Measurements from ENCODE around the gene DNAJC17. TPM values are rescaled to one million over a fixed set of nuclear protein-coding genes. Genes with fewer than 3 reads are reported as not detected.

Gene DNAJC17
- total and polyA plus RNA-seq, 2 donors, result 45.0 to 62.9 TPM

DNA sequence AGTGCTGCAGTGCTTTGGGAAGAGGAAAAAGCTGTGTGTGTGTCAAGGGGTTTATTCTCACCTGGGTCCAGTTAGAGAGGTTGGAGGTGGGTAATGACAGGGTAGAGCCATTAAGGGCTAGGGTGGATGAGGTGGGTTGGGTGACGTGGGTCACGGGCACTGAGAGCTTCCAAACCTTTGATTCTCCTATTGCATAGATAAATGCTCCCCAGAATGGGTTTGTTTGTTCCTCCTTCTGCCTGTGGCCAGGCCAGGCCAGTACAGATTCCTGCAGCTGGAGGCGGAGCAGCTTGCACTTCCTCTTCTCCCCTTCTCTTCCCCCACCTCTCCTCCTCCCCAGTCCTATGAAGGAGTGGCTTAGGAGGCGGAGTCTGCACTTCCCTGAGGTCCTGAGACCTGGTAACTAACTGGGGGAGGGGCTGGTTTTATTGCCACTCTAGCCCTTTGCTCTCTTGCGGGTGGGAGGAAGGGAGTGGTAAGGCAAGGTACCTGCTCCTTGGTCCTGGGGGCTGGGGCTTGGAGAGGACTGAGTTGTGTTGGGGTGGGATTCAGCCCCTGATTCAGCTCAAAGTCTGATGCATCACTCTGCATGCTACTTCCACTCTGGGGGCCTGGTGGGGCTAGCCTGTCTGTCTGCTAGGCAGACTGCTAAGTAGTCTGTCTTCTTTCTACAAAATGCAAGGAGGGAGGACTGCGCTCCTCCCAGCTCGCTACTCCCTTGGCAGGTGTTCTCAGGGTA, 40.1 kb upstream of the DNAJC17 start:
- peak in 7 of 9 donors; percentile 30 to 72 (median 43) for DNase-seq (ENCODE audit: low read depth in 6 of 9, low spot score in 9 of 9)
- Histone ChIP-seq H3K4me1 (ENCODE audit: control insufficient read depth in 2 of 2, insufficient read depth in 2 of 2, low read length in 2 of 2) (peaks cover 18 to 29% of the 10 kb centered on the region in 2 donors), H3K27ac (ENCODE audit: low read depth in 1 of 2, low read length in 1 of 2) (peak overlapping the region; percentile 33 to 49), H3K4me3 (ENCODE audit: low read length in 2 of 2) (no peak overlapping the region), H3K27me3 (ENCODE audit: control insufficient read depth in 2 of 2, insufficient read depth in 1 of 2, low read length in 1 of 2) (peaks cover 24 to 36% of the 10 kb centered on the region in 2 donors), H3K36me3 (ENCODE audit: control insufficient read depth in 2 of 2, insufficient read depth in 2 of 2, low read length in 1 of 2) (no peaks in the 10 kb centered on the region), H3K9me3 (ENCODE audit: control insufficient read depth in 2 of 2, insufficient read depth in 1 of 2, low read length in 1 of 2) (peaks cover 0 to 4% of the 10 kb centered on the region in 2 donors)
- WGBS, result 37% methylated on average over 7 of the region's 7 CpGs

- Histone ChIP-seq H3K4me1 (ENCODE audit: control insufficient read depth in 2 of 2, insufficient read depth in 2 of 2, low read length in 2 of 2) (peaks cover 18 to 29% of the 10 kb centered on the region in 2 donors), H3K36me3 (ENCODE audit: control insufficient read depth in 2 of 2, insufficient read depth in 2 of 2, low read length in 1 of 2) (no peaks in the 10 kb centered on the region), H3K27ac (ENCODE audit: low read depth in 1 of 2, low read length in 1 of 2) (peak overlapping the region; percentile 14 to 33), H3K9me3 (ENCODE audit: control insufficient read depth in 2 of 2, insufficient read depth in 1 of 2, low read length in 1 of 2) (peaks cover 0 to 4% of the 10 kb centered on the region in 2 donors), H3K4me3 (ENCODE audit: low read length in 2 of 2) (no peak overlapping the region), H3K27me3 (ENCODE audit: control insufficient read depth in 2 of 2, insufficient read depth in 1 of 2, low read length in 1 of 2) (peaks cover 24 to 42% of the 10 kb centered on the region in 2 donors)
- no peak for DNase-seq (ENCODE audit: low read depth in 6 of 9, low spot score in 9 of 9)
Observed at GRCh38 chr15:40846841-40847222, 39.6 kb upstream of the DNAJC17 start.

DNA sequence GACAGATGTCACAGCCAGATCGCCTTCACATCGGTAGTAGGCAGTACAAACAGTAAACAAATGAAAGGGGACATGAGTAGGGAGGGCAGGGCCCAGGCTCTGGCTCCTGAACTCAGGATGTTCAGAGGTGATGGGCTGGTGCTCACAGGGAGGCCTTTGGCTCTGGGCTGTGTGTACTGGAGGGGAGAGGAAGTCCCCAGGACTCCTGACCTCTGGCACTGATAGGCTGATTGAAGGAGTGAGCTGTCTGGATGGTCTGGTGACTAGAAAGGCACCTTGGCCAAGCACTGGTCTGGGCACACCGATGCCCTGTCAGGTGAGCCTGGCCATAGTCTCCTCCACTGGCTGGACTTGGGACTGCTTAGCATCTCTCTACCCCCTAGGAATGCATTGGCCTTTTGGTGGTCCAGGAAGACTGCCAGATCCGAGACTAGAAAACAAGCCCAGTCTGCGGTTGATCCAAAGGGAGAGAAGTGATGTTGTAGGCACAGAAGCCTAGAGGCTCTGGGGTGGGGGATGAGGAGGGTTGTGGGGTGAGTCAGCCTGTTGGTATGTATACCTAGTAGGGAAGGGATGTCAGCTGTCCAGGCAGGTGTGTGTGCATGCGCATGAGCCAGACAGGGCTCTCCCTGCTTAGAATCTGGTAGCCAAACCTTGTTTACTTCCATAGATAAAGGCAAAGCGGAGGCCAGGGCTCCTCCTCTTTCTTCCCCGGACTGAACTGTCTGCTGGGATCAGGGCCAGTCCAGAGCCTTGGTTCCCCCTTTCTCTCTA, 38.4 kb upstream of the DNAJC17 start:
- WGBS, result 94% methylated on average over 8 of the region's 8 CpGs

GRCh38 chr15:40845036-40845435, 37.8 kb upstream of the DNAJC17 start:
- 77% methylated on average over 12 of the region's 12 CpGs for WGBS
- peaks cover 18 to 29% of the 10 kb centered on the region in 2 donors for H3K4me1 ChIP-seq (ENCODE audit: control insufficient read depth in 2 of 2, insufficient read depth in 2 of 2, low read length in 2 of 2)
- peak overlapping the region; percentile 49 to 50 for H3K4me3 ChIP-seq (ENCODE audit: low read length in 2 of 2)
- peaks cover 0 to 4% of the 10 kb centered on the region in 2 donors for H3K9me3 ChIP-seq (ENCODE audit: control insufficient read depth in 2 of 2, insufficient read depth in 1 of 2, low read length in 1 of 2)
- H3K36me3 ChIP-seq (ENCODE audit: control insufficient read depth in 2 of 2, insufficient read depth in 2 of 2, low read length in 1 of 2), result no peaks in the 10 kb centered on the region
- peaks cover 24 to 44% of the 10 kb centered on the region in 2 donors for H3K27me3 ChIP-seq (ENCODE audit: control insufficient read depth in 2 of 2, insufficient read depth in 1 of 2, low read length in 1 of 2)
- DNase-seq (ENCODE audit: low read depth in 6 of 9, low spot score in 9 of 9), result no peak
- H3K27ac ChIP-seq (ENCODE audit: low read depth in 1 of 2, low read length in 1 of 2), result no peak overlapping the region

More for the DNA sequence above, 38.4 kb upstream of the DNAJC17 start:
- H3K4me1 ChIP-seq (ENCODE audit: control insufficient read depth in 2 of 2, insufficient read depth in 2 of 2, low read length in 2 of 2), result peaks cover 18 to 29% of the 10 kb centered on the region in 2 donors
- peaks cover 24 to 44% of the 10 kb centered on the region in 2 donors for H3K27me3 ChIP-seq (ENCODE audit: control insufficient read depth in 2 of 2, insufficient read depth in 1 of 2, low read length in 1 of 2)
- DNase-seq (ENCODE audit: low read depth in 6 of 9, low spot score in 9 of 9), result no peak
- H3K9me3 ChIP-seq (ENCODE audit: control insufficient read depth in 2 of 2, insufficient read depth in 1 of 2, low read length in 1 of 2), result peaks cover 0 to 4% of the 10 kb centered on the region in 2 donors
- no peaks in the 10 kb centered on the region for H3K36me3 ChIP-seq (ENCODE audit: control insufficient read depth in 2 of 2, insufficient read depth in 2 of 2, low read length in 1 of 2)
- H3K4me3 ChIP-seq (ENCODE audit: low read length in 2 of 2), result no peak overlapping the region
- H3K27ac ChIP-seq (ENCODE audit: low read depth in 1 of 2, low read length in 1 of 2), result peak overlapping the region in 1 of 2 donors; percentile 75

- Histone ChIP-seq H3K9me3 (ENCODE audit: control insufficient read depth in 2 of 2, insufficient read depth in 1 of 2, low read length in 1 of 2) (peaks cover 0 to 4% of the 10 kb centered on the region in 2 donors), H3K36me3 (ENCODE audit: control insufficient read depth in 2 of 2, insufficient read depth in 2 of 2, low read length in 1 of 2) (no peaks in the 10 kb centered on the region), H3K27me3 (ENCODE audit: control insufficient read depth in 2 of 2, insufficient read depth in 1 of 2, low read length in 1 of 2) (peaks cover 24 to 44% of the 10 kb centered on the region in 2 donors), H3K27ac (ENCODE audit: low read depth in 1 of 2, low read length in 1 of 2) (no peak overlapping the region), H3K4me1 (ENCODE audit: control insufficient read depth in 2 of 2, insufficient read depth in 2 of 2, low read length in 2 of 2) (peaks cover 18 to 29% of the 10 kb centered on the region in 2 donors), H3K4me3 (ENCODE audit: low read length in 2 of 2) (peak overlapping the region; percentile 49 to 50)
- 2% methylated on average over 28 of the region's 28 CpGs for WGBS
- DNase-seq (ENCODE audit: low read depth in 6 of 9, low spot score in 9 of 9), result peak in 2 of 9 donors; percentile 26 to 42
Observed at GRCh38 chr15:40844696-40845030, 37.4 kb upstream of the DNAJC17 start.

DNA sequence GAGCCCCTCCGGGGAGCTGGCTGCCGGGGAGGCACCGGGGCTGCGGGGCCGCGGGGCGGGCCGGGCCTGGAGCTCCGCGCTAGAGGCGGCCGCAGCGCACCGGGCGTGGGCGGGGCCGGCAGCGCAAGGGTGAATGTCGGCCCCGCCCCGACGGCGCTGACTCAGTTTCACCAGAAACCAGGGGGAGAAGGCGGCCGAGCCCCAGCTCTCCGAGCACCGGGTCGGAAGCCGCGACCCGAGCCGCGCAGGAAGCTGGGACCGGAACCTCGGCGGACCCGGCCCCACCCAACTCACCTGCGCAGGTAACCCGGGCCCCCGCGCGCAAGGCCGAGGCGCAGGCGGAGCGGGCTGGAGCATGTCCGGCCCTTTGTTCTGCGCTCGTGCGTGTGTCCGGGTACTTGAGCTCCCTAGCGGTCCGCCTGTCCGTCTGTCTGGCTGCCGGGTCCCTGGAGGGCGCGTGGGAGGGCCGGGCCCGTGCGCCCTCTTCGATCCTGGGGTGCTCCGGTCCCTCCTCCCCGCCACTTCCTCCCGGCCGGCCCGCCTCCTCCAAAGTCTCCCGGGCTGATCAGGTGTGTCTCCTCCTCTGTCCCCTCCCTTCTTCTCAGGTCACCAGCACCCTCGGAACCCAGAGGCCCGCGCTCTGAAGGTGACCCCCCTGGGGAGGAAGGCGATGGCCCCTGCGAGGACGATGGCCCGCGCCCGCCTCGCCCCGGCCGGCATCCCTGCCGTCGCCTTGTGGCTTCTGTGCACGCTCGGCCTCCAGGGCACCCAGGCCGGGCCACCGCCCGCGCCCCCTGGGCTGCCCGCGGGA, 36.8 kb upstream of the DNAJC17 start, which contains the start of gene SPINT1:
Gene SPINT1 (plus strand): TSS at position 164 of the 811 bp plus-strand sequence. CDS start 507 bp downstream, at position 671.
- H3K27me3 ChIP-seq (ENCODE audit: control insufficient read depth in 2 of 2, insufficient read depth in 1 of 2, low read length in 1 of 2), result peaks cover 24 to 44% of the 10 kb centered on the region in 2 donors
- WGBS, result 2% methylated on average over 89 of the region's 89 CpGs
- DNase-seq (ENCODE audit: low read depth in 6 of 9, low spot score in 9 of 9), result peak in 1 of 9 donors; percentile 27
- H3K4me3 ChIP-seq (ENCODE audit: low read length in 2 of 2), result peak within 1 kb of the TSS; percentile 49 to 50
- H3K9me3 ChIP-seq (ENCODE audit: control insufficient read depth in 2 of 2, insufficient read depth in 1 of 2, low read length in 1 of 2), result peaks cover 0 to 4% of the 10 kb centered on the region in 2 donors
- H3K27ac ChIP-seq (ENCODE audit: low read depth in 1 of 2, low read length in 1 of 2), result peak within 1 kb of the TSS in 1 of 2 donors; percentile 47
- peaks cover 18 to 29% of the 10 kb centered on the region in 2 donors for H3K4me1 ChIP-seq (ENCODE audit: control insufficient read depth in 2 of 2, insufficient read depth in 2 of 2, low read length in 2 of 2)
- H3K36me3 ChIP-seq (ENCODE audit: control insufficient read depth in 2 of 2, insufficient read depth in 2 of 2, low read length in 1 of 2), result no peaks in the 10 kb centered on the region

DNA sequence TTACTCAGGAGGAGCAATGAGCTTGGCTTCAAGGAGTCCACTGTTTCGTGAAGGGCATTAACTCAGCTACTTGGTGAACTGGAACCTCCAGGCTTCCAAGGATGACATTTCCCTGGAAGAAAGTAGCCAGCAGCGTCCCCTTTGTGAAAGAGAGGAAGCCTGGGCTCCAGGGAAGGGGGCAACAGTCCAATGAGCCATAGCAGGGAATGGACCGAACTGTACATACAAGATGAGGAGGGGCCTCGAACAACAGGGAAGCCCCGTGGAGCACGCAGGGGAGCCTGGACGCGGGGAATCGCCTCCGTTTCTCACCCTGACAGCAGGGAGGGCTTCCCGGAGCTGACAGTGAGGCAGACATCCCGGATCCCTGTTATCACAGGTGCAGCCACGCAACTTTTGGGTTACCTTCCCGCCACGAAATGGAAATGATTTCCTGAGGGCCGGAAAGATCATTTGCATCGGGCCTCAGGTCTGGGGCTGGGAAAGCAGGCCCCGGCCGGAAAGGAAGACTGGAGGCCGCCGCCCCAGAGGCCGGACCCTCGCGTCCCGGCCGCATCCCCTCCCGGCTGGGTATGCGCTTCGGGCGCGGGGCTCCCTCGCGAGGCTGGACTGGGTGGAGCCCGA, 36.1 kb upstream of the DNAJC17 start:
- Histone ChIP-seq H3K27me3 (ENCODE audit: control insufficient read depth in 2 of 2, insufficient read depth in 1 of 2, low read length in 1 of 2) (peaks cover 24 to 44% of the 10 kb centered on the region in 2 donors), H3K36me3 (ENCODE audit: control insufficient read depth in 2 of 2, insufficient read depth in 2 of 2, low read length in 1 of 2) (no peaks in the 10 kb centered on the region), H3K4me3 (ENCODE audit: low read length in 2 of 2) (peak overlapping the region in 1 of 2 donors; percentile 50), H3K9me3 (ENCODE audit: control insufficient read depth in 2 of 2, insufficient read depth in 1 of 2, low read length in 1 of 2) (peaks cover 0 to 4% of the 10 kb centered on the region in 2 donors), H3K27ac (ENCODE audit: low read depth in 1 of 2, low read length in 1 of 2) (peak overlapping the region in 1 of 2 donors; percentile 47), H3K4me1 (ENCODE audit: control insufficient read depth in 2 of 2, insufficient read depth in 2 of 2, low read length in 2 of 2) (peaks cover 18 to 29% of the 10 kb centered on the region in 2 donors)
- no peak for DNase-seq (ENCODE audit: low read depth in 6 of 9, low spot score in 9 of 9)
- 42% methylated on average over 34 of the region's 34 CpGs for WGBS

GRCh38 chr15:40841741-40842140, 34.5 kb upstream of the DNAJC17 start:
- Histone ChIP-seq H3K36me3 (ENCODE audit: control insufficient read depth in 2 of 2, insufficient read depth in 2 of 2, low read length in 1 of 2) (no peaks in the 10 kb centered on the region), H3K4me1 (ENCODE audit: control insufficient read depth in 2 of 2, insufficient read depth in 2 of 2, low read length in 2 of 2) (peaks cover 15% of the 10 kb centered on the region in 2 donors), H3K9me3 (ENCODE audit: control insufficient read depth in 2 of 2, insufficient read depth in 1 of 2, low read length in 1 of 2) (peaks cover 0 to 4% of the 10 kb centered on the region in 2 donors), H3K4me3 (ENCODE audit: low read length in 2 of 2) (no peak overlapping the region), H3K27me3 (ENCODE audit: control insufficient read depth in 2 of 2, insufficient read depth in 1 of 2, low read length in 1 of 2) (peaks cover 24 to 44% of the 10 kb centered on the region in 2 donors), H3K27ac (ENCODE audit: low read depth in 1 of 2, low read length in 1 of 2) (no peak overlapping the region)
- 88% methylated on average over 2 of the region's 2 CpGs for WGBS
- DNase-seq (ENCODE audit: low read depth in 6 of 9, low spot score in 9 of 9), result no peak

All from thymus (tissue), 11 donors.